HepG2 (cell line): ENCODE measurements around the gene SHF. TPM values are rescaled to one million over a fixed set of nuclear protein-coding genes. Genes with fewer than 3 reads are reported as not detected.

ENCODE experiments used
- BCL3 ChIP-seq: sonication (generic); formaldehyde crosslinking; IDR thresholded peaks from 2 replicates; pipeline ENCODE4 v1.5.1; 2020; ENCODE audit warnings: mild to moderate bottlenecking, missing genetic modification reagents, moderate library complexity
- HNRNPK ChIP-seq: fragments of 200-400 bp; formaldehyde crosslinking; IDR thresholded peaks from 2 replicates; pipeline ENCODE4 v1.6.1; 2018; ENCODE audit warnings: low read length, low read depth, moderate library complexity, mild to moderate bottlenecking; ENCODE audit not compliant: poor library complexity, severe bottlenecking
- JUNB ChIP-seq: sonication (generic); formaldehyde crosslinking; IDR thresholded peaks from 2 replicates; pipeline ENCODE4 v1.8.0; 2022; ENCODE audit warnings: missing genetic modification reagents, mild to moderate bottlenecking, borderline replicate concordance
- LRRFIP1 ChIP-seq: sonication (generic); formaldehyde crosslinking; conservative IDR thresholded peaks from 2 replicates; pipeline ENCODE4 v1.4.0; 2020; ENCODE audit warnings: missing genetic modification reagents
- NFYB ChIP-seq: sonication (generic); formaldehyde crosslinking; IDR thresholded peaks from 2 replicates; pipeline ENCODE4 v1.4.0; 2020; ENCODE audit warnings: missing genetic modification reagents
- RFX1 ChIP-seq: fragments of 450-650 bp; IDR thresholded peaks from 2 replicates; pipeline ENCODE4 v1.6.1; 2017
- STAT5B ChIP-seq: sonication (generic); formaldehyde crosslinking; IDR thresholded peaks from 2 replicates; pipeline ENCODE4 v1.4.0; 2020; ENCODE audit warnings: missing genetic modification reagents
- ZC3H13 ChIP-seq: sonication (generic); formaldehyde crosslinking; IDR thresholded peaks from 2 replicates; pipeline ENCODE4 v1.8.1; 2023; ENCODE audit warnings: mild to moderate bottlenecking, missing genetic modification reagents, moderate library complexity
- ZFP91 ChIP-seq: sonication (generic); formaldehyde crosslinking; IDR thresholded peaks from 2 replicates; pipeline ENCODE4 v1.9.0; 2022; ENCODE audit warnings: missing genetic modification reagents, mild to moderate bottlenecking, borderline replicate concordance
- ZFY ChIP-seq: sonication (generic); formaldehyde crosslinking; IDR thresholded peaks from 2 replicates; pipeline ENCODE4 v1.4.0; 2020; ENCODE audit warnings: missing genetic modification reagents
- ZNF253 ChIP-seq: sonication (generic); formaldehyde crosslinking; IDR thresholded peaks from 2 replicates; pipeline ENCODE4 v1.8.0; 2022; ENCODE audit warnings: mild to moderate bottlenecking, missing genetic modification reagents, borderline replicate concordance
- ZNF260 ChIP-seq: sonication (generic); formaldehyde crosslinking; IDR thresholded peaks from 2 replicates; pipeline ENCODE4 v1.4.0; 2020; ENCODE audit warnings: missing genetic modification reagents, low read depth, mild to moderate bottlenecking, borderline replicate concordance
- ZNF337 ChIP-seq: sonication (generic); formaldehyde crosslinking; IDR thresholded peaks from 2 replicates; pipeline ENCODE4 v1.5.1; 2020; ENCODE audit warnings: missing genetic modification reagents, low read depth, mild to moderate bottlenecking, borderline replicate concordance
- ZNF530 ChIP-seq: sonication (generic); formaldehyde crosslinking; IDR thresholded peaks from 2 replicates; pipeline ENCODE4 v1.5.0; 2020; ENCODE audit warnings: low read depth, mild to moderate bottlenecking, missing genetic modification reagents
- ZNF556 ChIP-seq: sonication (generic); formaldehyde crosslinking; IDR thresholded peaks from 2 replicates; pipeline ENCODE4 v1.4.0; 2020; ENCODE audit warnings: mild to moderate bottlenecking, missing genetic modification reagents, borderline replicate concordance
- ZSCAN12 ChIP-seq: sonication (generic); formaldehyde crosslinking; IDR thresholded peaks from 2 replicates; pipeline ENCODE4 v1.9.0; 2021; ENCODE audit warnings: mild to moderate bottlenecking, missing genetic modification reagents
- ZUFSP ChIP-seq: sonication (generic); formaldehyde crosslinking; IDR thresholded peaks from 2 replicates; pipeline ENCODE4 v1.9.0; 2021; ENCODE audit warnings: missing genetic modification reagents, mild to moderate bottlenecking, borderline replicate concordance
- polyA plus RNA-seq, 8 experiments: library from polyadenylated mRNA; depleted of rRNA in 3 of 8; stranded (reverse) in 7 of 8; unstranded in 1 of 8; fragments of >200 nt; fragmentation: Illumina TruSeq in 4 of 8; extraction: Trizol in 4 of 8; gene quantifications; 2 replicates each; pipeline versions ENCODE4 v1.2.1 to v1.2.3, GENCODE V29; 2011 to 2016; ENCODE audit warnings: low read depth in 4 of 8, missing spikeins in 1 of 8, mixed read lengths in 1 of 8; ENCODE audit not compliant: insufficient read depth in 1 of 8
- total RNA-seq, 5 experiments: library from RNA; depleted of rRNA; stranded (reverse); fragments of >200 nt; fragmentation: Illumina TruSeq; extraction: Trizol; gene quantifications; 2 replicates each; pipeline ENCODE4 v1.2.3, GENCODE V29; 2016; ENCODE audit warnings: low read depth in 1 of 5
- TF ChIP-seq, protein P1 (sequence below): sonication (generic); formaldehyde crosslinking; IDR thresholded peaks from 2 replicates; pipeline ENCODE4 v1.4.0; 2020; ENCODE audit warnings: missing genetic modification reagents, borderline replicate concordance

The SHF gene
- total and polyA plus RNA-seq, 2 of the 13 experiments (the other 11 are each of a cell fraction or from before 2014, with no cell fraction given) = 20.9 to 25.5 TPM

DNA sequence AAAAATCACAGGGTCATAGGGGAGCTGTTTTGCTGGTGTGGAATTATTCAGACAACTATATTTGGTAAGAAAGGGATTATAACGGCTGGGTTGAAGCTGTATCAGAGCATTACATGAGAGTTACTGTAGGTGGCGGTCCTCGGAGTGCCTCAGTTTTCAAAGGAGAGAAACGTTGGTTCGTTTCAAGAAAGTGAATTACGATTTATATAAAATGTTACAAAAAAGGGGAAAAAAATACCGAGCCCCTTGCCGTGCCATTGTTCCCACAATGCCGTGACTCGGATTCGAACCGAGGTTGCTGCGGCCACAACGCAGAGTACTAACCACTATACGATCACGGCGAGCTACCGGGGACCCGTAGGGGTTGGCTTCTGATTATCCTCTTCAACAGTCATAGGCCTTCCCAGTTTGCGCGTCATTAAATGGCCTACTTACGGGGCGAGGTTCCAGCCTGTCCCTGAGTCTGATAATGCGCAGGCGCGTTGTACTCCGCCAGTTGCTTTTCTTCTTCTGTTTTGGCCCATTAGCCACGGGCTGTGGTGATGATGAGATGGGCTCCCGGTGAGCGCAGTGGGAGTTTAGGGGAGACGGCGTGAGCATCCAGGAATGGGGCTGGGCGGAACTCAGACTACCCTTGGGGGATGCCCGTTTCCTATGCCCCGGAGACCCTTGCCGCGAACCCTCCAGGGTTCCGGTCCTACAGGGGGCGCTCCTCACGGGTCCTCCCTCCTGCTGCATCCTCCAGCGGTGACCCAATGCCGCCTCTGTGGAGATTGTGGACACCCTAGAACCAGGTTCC is 10.8 kb upstream of the SHF start (continued):
- no peak for TF ChIP-seq STAT5B
- no peak; the same call in 1 of the 2 replicates for TF ChIP-seq ZNF556 (CRISPR knock-in tag)
- peak; percentile 83; the same call in 1 of the 2 replicates for TF ChIP-seq ZC3H13 (CRISPR knock-in tag)
- TF ChIP-seq NFYB (CRISPR knock-in tag) = 0 out of 2 replicates have a peak, but pooled peaks have one; percentile 28
- peak; percentile 65 for TF ChIP-seq ZFY (CRISPR knock-in tag)
- TF ChIP-seq HNRNPK = no peak
- TF ChIP-seq ZNF253 = no peak
- 0 out of 2 replicates have a peak, but pooled peaks have one; percentile 13 for TF ChIP-seq BCL3
- TF ChIP-seq ZSCAN12 (CRISPR knock-in tag) = no peak
- TF ChIP-seq ZNF260 (CRISPR knock-in tag) = no peak
- no peak for TF ChIP-seq ZNF337
- TF ChIP-seq JUNB = no peak
- TF ChIP-seq LRRFIP1 (CRISPR knock-in tag) = no peak
- TF ChIP-seq ZNF530 (CRISPR knock-in tag) = no peak
- TF ChIP-seq, protein P1, sequence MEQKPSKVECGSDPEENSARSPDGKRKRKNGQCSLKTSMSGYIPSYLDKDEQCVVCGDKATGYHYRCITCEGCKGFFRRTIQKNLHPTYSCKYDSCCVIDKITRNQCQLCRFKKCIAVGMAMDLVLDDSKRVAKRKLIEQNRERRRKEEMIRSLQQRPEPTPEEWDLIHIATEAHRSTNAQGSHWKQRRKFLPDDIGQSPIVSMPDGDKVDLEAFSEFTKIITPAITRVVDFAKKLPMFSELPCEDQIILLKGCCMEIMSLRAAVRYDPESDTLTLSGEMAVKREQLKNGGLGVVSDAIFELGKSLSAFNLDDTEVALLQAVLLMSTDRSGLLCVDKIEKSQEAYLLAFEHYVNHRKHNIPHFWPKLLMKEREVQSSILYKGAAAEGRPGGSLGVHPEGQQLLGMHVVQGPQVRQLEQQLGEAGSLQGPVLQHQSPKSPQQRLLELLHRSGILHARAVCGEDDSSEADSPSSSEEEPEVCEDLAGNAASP (CRISPR knock-in tag) = no peak
- no peak for TF ChIP-seq RFX1
- TF ChIP-seq ZUFSP (CRISPR knock-in tag) = no peak
- TF ChIP-seq ZFP91 = peak; percentile 72
